Measurements from ENCODE around the gene GDPD3.
"Not testable (repeated sequence)": the region's sequence is repeated elsewhere in the genome, so short reads cannot be mapped to it uniquely, and the experiment has no call there.

Gene GDPD3

GRCh38 chr16:30122604-30123160 lies 9.3 kb upstream of the GDPD3 start:
- Histone ChIP-seq H3K9me3 (ENCODE audit: control insufficient read depth in 1 of 2, low read length in 2 of 2) (no peaks in the 10 kb centered on the region), H3K4me3 (ENCODE audit: low read depth in 1 of 2, low read length in 2 of 2) (peak overlapping the region; percentile 72 to 77), H3K36me3 (ENCODE audit: control insufficient read depth in 1 of 2, insufficient read depth in 2 of 2, low read length in 2 of 2) (peaks cover 16 to 25% of the 10 kb centered on the region in 2 donors), H3K27ac (ENCODE audit: low read length) (peak overlapping the region; percentile 92), H3K4me1 (ENCODE audit: control insufficient read depth in 1 of 2, insufficient read depth in 2 of 2, low read length in 2 of 2) (peaks cover 11 to 12% of the 10 kb centered on the region in 2 donors), H3K27me3 (ENCODE audit: low read depth, low read length) (no peaks in the 10 kb centered on the region)

GRCh38 chr16:30121741-30122571 lies 8.6 kb upstream of the GDPD3 start:
- Histone ChIP-seq H3K4me1 (ENCODE audit: control insufficient read depth in 1 of 2, insufficient read depth in 2 of 2, low read length in 2 of 2) (peaks cover 11 to 12% of the 10 kb centered on the region in 2 donors), H3K36me3 (ENCODE audit: control insufficient read depth in 1 of 2, insufficient read depth in 2 of 2, low read length in 2 of 2) (peaks cover 23 to 32% of the 10 kb centered on the region in 2 donors), H3K9me3 (ENCODE audit: control insufficient read depth in 1 of 2, low read length in 2 of 2) (no peaks in the 10 kb centered on the region), H3K27ac (ENCODE audit: low read length) (peak overlapping the region; percentile 92), H3K27me3 (ENCODE audit: low read depth, low read length) (no peaks in the 10 kb centered on the region), H3K4me3 (ENCODE audit: low read depth in 1 of 2, low read length in 2 of 2) (peak overlapping the region; percentile 72 to 77)

- peaks cover 11 to 12% of the 10 kb centered on the region in 2 donors for H3K4me1 ChIP-seq (ENCODE audit: control insufficient read depth in 1 of 2, insufficient read depth in 2 of 2, low read length in 2 of 2)
- no peaks in the 10 kb centered on the region for H3K27me3 ChIP-seq (ENCODE audit: low read depth, low read length)
- no peak overlapping the region for H3K4me3 ChIP-seq (ENCODE audit: low read depth in 1 of 2, low read length in 2 of 2)
- H3K36me3 ChIP-seq (ENCODE audit: control insufficient read depth in 1 of 2, insufficient read depth in 2 of 2, low read length in 2 of 2): peaks cover 24 to 44% of the 10 kb centered on the region in 2 donors
- H3K9me3 ChIP-seq (ENCODE audit: control insufficient read depth in 1 of 2, low read length in 2 of 2): no peaks in the 10 kb centered on the region
- peak overlapping the region; percentile 92 for H3K27ac ChIP-seq (ENCODE audit: low read length)
Observed at GRCh38 chr16:30120340-30121105, 7.2 kb upstream of the GDPD3 start.

GRCh38 chr16:30119428-30119827 lies 6.1 kb upstream of the GDPD3 start:
- Histone ChIP-seq H3K27me3 (ENCODE audit: low read depth, low read length) (no peaks in the 10 kb centered on the region), H3K4me3 (ENCODE audit: low read depth in 1 of 2, low read length in 2 of 2) (no peak overlapping the region), H3K36me3 (ENCODE audit: control insufficient read depth in 1 of 2, insufficient read depth in 2 of 2, low read length in 2 of 2) (peaks cover 24 to 55% of the 10 kb centered on the region in 2 donors), H3K27ac (ENCODE audit: low read length) (peak overlapping the region; percentile 39), H3K9me3 (ENCODE audit: control insufficient read depth in 1 of 2, low read length in 2 of 2) (no peaks in the 10 kb centered on the region), H3K4me1 (ENCODE audit: control insufficient read depth in 1 of 2, insufficient read depth in 2 of 2, low read length in 2 of 2) (peaks cover 10 to 11% of the 10 kb centered on the region in 2 donors)

GRCh38 chr16:30117768-30118167 lies 4.4 kb upstream of the GDPD3 start:
- Histone ChIP-seq H3K9me3 (ENCODE audit: control insufficient read depth in 1 of 2, low read length in 2 of 2) (no peaks in the 10 kb centered on the region), H3K4me1 (ENCODE audit: control insufficient read depth in 1 of 2, insufficient read depth in 2 of 2, low read length in 2 of 2) (peaks cover 5 to 6% of the 10 kb centered on the region in 2 donors), H3K27ac (ENCODE audit: low read length) (no peak overlapping the region), H3K36me3 (ENCODE audit: control insufficient read depth in 1 of 2, insufficient read depth in 2 of 2, low read length in 2 of 2) (peaks cover 24 to 66% of the 10 kb centered on the region in 2 donors), H3K27me3 (ENCODE audit: low read depth, low read length) (no peaks in the 10 kb centered on the region), H3K4me3 (ENCODE audit: low read depth in 1 of 2, low read length in 2 of 2) (no peak overlapping the region)

- H3K27ac ChIP-seq (ENCODE audit: low read length): no peak overlapping the region
- H3K9me3 ChIP-seq (ENCODE audit: control insufficient read depth in 1 of 2, low read length in 2 of 2): no peaks in the 10 kb centered on the region
- no peaks in the 10 kb centered on the region for H3K27me3 ChIP-seq (ENCODE audit: low read depth, low read length)
- peaks cover 3 to 5% of the 10 kb centered on the region in 2 donors for H3K4me1 ChIP-seq (ENCODE audit: control insufficient read depth in 1 of 2, insufficient read depth in 2 of 2, low read length in 2 of 2)
- H3K36me3 ChIP-seq (ENCODE audit: control insufficient read depth in 1 of 2, insufficient read depth in 2 of 2, low read length in 2 of 2): peaks cover 24 to 66% of the 10 kb centered on the region in 2 donors
- H3K4me3 ChIP-seq (ENCODE audit: low read depth in 1 of 2, low read length in 2 of 2): no peak overlapping the region
Observed at GRCh38 chr16:30116291-30117207, 3.2 kb upstream of the GDPD3 start.

- peak overlapping the region; percentile 51 for H3K27ac ChIP-seq (ENCODE audit: low read length)
- no peaks in the 10 kb centered on the region for H3K4me1 ChIP-seq (ENCODE audit: control insufficient read depth in 1 of 2, insufficient read depth in 2 of 2, low read length in 2 of 2)
- H3K36me3 ChIP-seq (ENCODE audit: control insufficient read depth in 1 of 2, insufficient read depth in 2 of 2, low read length in 2 of 2): peaks cover 24 to 64% of the 10 kb centered on the region in 2 donors
- H3K27me3 ChIP-seq (ENCODE audit: low read depth, low read length): no peaks in the 10 kb centered on the region
- no peaks in the 10 kb centered on the region for H3K9me3 ChIP-seq (ENCODE audit: control insufficient read depth in 1 of 2, low read length in 2 of 2)
- no peak overlapping the region for H3K4me3 ChIP-seq (ENCODE audit: low read depth in 1 of 2, low read length in 2 of 2)
Observed at GRCh38 chr16:30115238-30115637, 1.9 kb upstream of the GDPD3 start.

GRCh38 chr16:30114833-30115232 lies 1.5 kb upstream of the GDPD3 start:
- H3K4me1 ChIP-seq (ENCODE audit: control insufficient read depth in 1 of 2, insufficient read depth in 2 of 2, low read length in 2 of 2); H3K9me3 ChIP-seq (ENCODE audit: control insufficient read depth in 1 of 2, low read length in 2 of 2); H3K4me3 ChIP-seq (ENCODE audit: low read depth in 1 of 2, low read length in 2 of 2); H3K27me3 ChIP-seq (ENCODE audit: low read depth, low read length): not testable (repeated sequence)
- peaks cover 24 to 61% of the 10 kb centered on the region in 2 donors for H3K36me3 ChIP-seq (ENCODE audit: control insufficient read depth in 1 of 2, insufficient read depth in 2 of 2, low read length in 2 of 2)
- H3K27ac ChIP-seq (ENCODE audit: low read length): peak overlapping the region; percentile 51

- H3K27ac ChIP-seq (ENCODE audit: low read length): no peak overlapping the region
- no peak overlapping the region for H3K4me3 ChIP-seq (ENCODE audit: low read depth in 1 of 2, low read length in 2 of 2)
- H3K27me3 ChIP-seq (ENCODE audit: low read depth, low read length): no peaks in the 10 kb centered on the region
- no peaks in the 10 kb centered on the region for H3K4me1 ChIP-seq (ENCODE audit: control insufficient read depth in 1 of 2, insufficient read depth in 2 of 2, low read length in 2 of 2)
- H3K9me3 ChIP-seq (ENCODE audit: control insufficient read depth in 1 of 2, low read length in 2 of 2): no peaks in the 10 kb centered on the region
- H3K36me3 ChIP-seq (ENCODE audit: control insufficient read depth in 1 of 2, insufficient read depth in 2 of 2, low read length in 2 of 2): peaks cover 20 to 60% of the 10 kb centered on the region in 2 donors
Observed at GRCh38 chr16:30114411-30114810, 1.1 kb upstream of the GDPD3 start.

- Histone ChIP-seq H3K4me3 (ENCODE audit: low read depth in 1 of 2, low read length in 2 of 2) (no peak overlapping the region), H3K9me3 (ENCODE audit: control insufficient read depth in 1 of 2, low read length in 2 of 2) (no peaks in the 10 kb centered on the region), H3K36me3 (ENCODE audit: control insufficient read depth in 1 of 2, insufficient read depth in 2 of 2, low read length in 2 of 2) (peaks cover 16 to 57% of the 10 kb centered on the region in 2 donors), H3K27me3 (ENCODE audit: low read depth, low read length) (no peaks in the 10 kb centered on the region), H3K27ac (ENCODE audit: low read length) (no peak overlapping the region), H3K4me1 (ENCODE audit: control insufficient read depth in 1 of 2, insufficient read depth in 2 of 2, low read length in 2 of 2) (no peaks in the 10 kb centered on the region)
Observed at GRCh38 chr16:30113711-30114333, 485 bp upstream of the GDPD3 start.
